ENCODE results near the gene DRC3.

DRC3 gene

GRCh38 chr17:17943281-17943984 lies 29.2 kb upstream of the DRC3 start:
- H3K27me3 ChIP-seq (ENCODE audit: insufficient read depth, low read length), result no peaks in the 10 kb centered on the region
- H3K9ac ChIP-seq (ENCODE audit: low read length), result no peak overlapping the region
- H2BK120ac ChIP-seq (ENCODE audit: insufficient read depth, low read length, poor library complexity), result no peak overlapping the region
- peak overlapping the region; percentile 4 for H3K14ac ChIP-seq (ENCODE audit: low read length)
- peak overlapping the region; percentile 4 for H2BK5ac ChIP-seq (ENCODE audit: low read depth, low read length, poor library complexity)
- DNase-seq, result peak in 1 of 2 donors; percentile 67
- H2BK12ac ChIP-seq (ENCODE audit: low read length), result no peak overlapping the region
- peak overlapping the region; percentile 5 for H3K27ac ChIP-seq (ENCODE audit: low read depth, low read length)
- no peaks in the 10 kb centered on the region for H3K79me2 ChIP-seq (ENCODE audit: control insufficient read depth, insufficient read depth, low read length, poor library complexity)
- no peak overlapping the region for H3K18ac ChIP-seq (ENCODE audit: low read length)
- H3K4me2 ChIP-seq (ENCODE audit: low read length), result no peak overlapping the region
- no peaks in the 10 kb centered on the region for H3K9me3 ChIP-seq (ENCODE audit: insufficient read depth, low read depth, low read length)
- H3K23ac ChIP-seq (ENCODE audit: low read length), result no peak overlapping the region
- H3K4me1 ChIP-seq (ENCODE audit: control insufficient read depth in 1 of 2, insufficient read depth in 2 of 2, low read length in 2 of 2), result peaks cover 22 to 35% of the 10 kb centered on the region in 2 experiments
- H4K8ac ChIP-seq (ENCODE audit: low read depth, low read length), result no peak overlapping the region
- H4K91ac ChIP-seq (ENCODE audit: low read depth, low read length), result no peak overlapping the region
- H3K79me1 ChIP-seq (ENCODE audit: low read length), result peaks cover 10% of the 10 kb centered on the region
- H3K4me3 ChIP-seq (ENCODE audit: low read depth, low read length), result no peak overlapping the region
- H4K12ac ChIP-seq (ENCODE audit: low read depth, low read length), result no peak overlapping the region
- H3K36me3 ChIP-seq (ENCODE audit: control insufficient read depth in 1 of 2, insufficient read depth in 2 of 2, low read length in 2 of 2), result no peaks in the 10 kb centered on the region
- no peak overlapping the region for H3K4ac ChIP-seq (ENCODE audit: low read depth, low read length)
- no peak overlapping the region for H2AFZ ChIP-seq (ENCODE audit: insufficient read depth, low read length, poor library complexity)
- no CpG with 5 or more reads among the region's 3 CpGs for WGBS (ENCODE audit: extremely low coverage, insufficient coverage, insufficient read length)
- H2AK5ac ChIP-seq (ENCODE audit: low read length), result no peak overlapping the region

GRCh38 chr17:17944242-17944641 lies 28.4 kb upstream of the DRC3 start:
- Histone ChIP-seq H2BK120ac (ENCODE audit: insufficient read depth, low read length, poor library complexity) (no peak overlapping the region), H3K9ac (ENCODE audit: low read length) (no peak overlapping the region), H3K27me3 (ENCODE audit: insufficient read depth, low read length) (no peaks in the 10 kb centered on the region), H2BK12ac (ENCODE audit: low read length) (no peak overlapping the region), H3K79me1 (ENCODE audit: low read length) (peaks cover 10% of the 10 kb centered on the region), H3K36me3 (ENCODE audit: control insufficient read depth in 1 of 2, insufficient read depth in 2 of 2, low read length in 2 of 2) (no peaks in the 10 kb centered on the region), H3K4ac (ENCODE audit: low read depth, low read length) (no peak overlapping the region), H3K23ac (ENCODE audit: low read length) (no peak overlapping the region), H4K91ac (ENCODE audit: low read depth, low read length) (no peak overlapping the region), H4K8ac (ENCODE audit: low read depth, low read length) (no peak overlapping the region), H3K27ac (ENCODE audit: low read depth, low read length) (no peak overlapping the region), H3K4me1 (ENCODE audit: control insufficient read depth in 1 of 2, insufficient read depth in 2 of 2, low read length in 2 of 2) (peaks cover 20 to 30% of the 10 kb centered on the region in 2 experiments), H2AFZ (ENCODE audit: insufficient read depth, low read length, poor library complexity) (no peak overlapping the region), H3K18ac (ENCODE audit: low read length) (no peak overlapping the region), H3K4me3 (ENCODE audit: low read depth, low read length) (no peak overlapping the region), H2BK5ac (ENCODE audit: low read depth, low read length, poor library complexity) (no peak overlapping the region), H2AK5ac (ENCODE audit: low read length) (no peak overlapping the region), H4K12ac (ENCODE audit: low read depth, low read length) (no peak overlapping the region), H3K14ac (ENCODE audit: low read length) (no peak overlapping the region), H3K4me2 (ENCODE audit: low read length) (no peak overlapping the region), H3K79me2 (ENCODE audit: control insufficient read depth, insufficient read depth, low read length, poor library complexity) (no peaks in the 10 kb centered on the region), H3K9me3 (ENCODE audit: insufficient read depth, low read depth, low read length) (no peaks in the 10 kb centered on the region)
- WGBS (ENCODE audit: extremely low coverage, insufficient coverage, insufficient read length), result no CpG with 5 or more reads among the region's 7 CpGs
- no peak for DNase-seq

- WGBS (ENCODE audit: extremely low coverage, insufficient coverage, insufficient read length), result no CpG with 5 or more reads among the region's 11 CpGs
- Histone ChIP-seq H3K23ac (ENCODE audit: low read length) (no peak overlapping the region), H2AFZ (ENCODE audit: insufficient read depth, low read length, poor library complexity) (no peak overlapping the region), H3K27me3 (ENCODE audit: insufficient read depth, low read length) (no peaks in the 10 kb centered on the region), H3K18ac (ENCODE audit: low read length) (no peak overlapping the region), H3K36me3 (ENCODE audit: control insufficient read depth in 1 of 2, insufficient read depth in 2 of 2, low read length in 2 of 2) (no peaks in the 10 kb centered on the region), H3K9me3 (ENCODE audit: insufficient read depth, low read depth, low read length) (no peaks in the 10 kb centered on the region), H3K9ac (ENCODE audit: low read length) (no peak overlapping the region), H2AK5ac (ENCODE audit: low read length) (no peak overlapping the region), H3K14ac (ENCODE audit: low read length) (no peak overlapping the region), H2BK120ac (ENCODE audit: insufficient read depth, low read length, poor library complexity) (no peak overlapping the region), H4K91ac (ENCODE audit: low read depth, low read length) (no peak overlapping the region), H3K4me3 (ENCODE audit: low read depth, low read length) (no peak overlapping the region), H2BK5ac (ENCODE audit: low read depth, low read length, poor library complexity) (no peak overlapping the region), H3K79me1 (ENCODE audit: low read length) (peaks cover 10% of the 10 kb centered on the region), H3K4me2 (ENCODE audit: low read length) (no peak overlapping the region), H3K79me2 (ENCODE audit: control insufficient read depth, insufficient read depth, low read length, poor library complexity) (no peaks in the 10 kb centered on the region), H3K4me1 (ENCODE audit: control insufficient read depth in 1 of 2, insufficient read depth in 2 of 2, low read length in 2 of 2) (peaks cover 20 to 30% of the 10 kb centered on the region in 2 experiments), H3K4ac (ENCODE audit: low read depth, low read length) (no peak overlapping the region), H4K8ac (ENCODE audit: low read depth, low read length) (no peak overlapping the region), H3K27ac (ENCODE audit: low read depth, low read length) (no peak overlapping the region), H2BK12ac (ENCODE audit: low read length) (no peak overlapping the region), H4K12ac (ENCODE audit: low read depth, low read length) (no peak overlapping the region)
- DNase-seq, result no peak
These were observed 27.9 kb upstream of the DRC3 start for GRCh38 chr17:17944743-17945142.

GRCh38 chr17:17946093-17946492 lies 26.6 kb upstream of the DRC3 start:
- H3K4me2 ChIP-seq (ENCODE audit: low read length), result no peak overlapping the region
- H3K27me3 ChIP-seq (ENCODE audit: insufficient read depth, low read length), result no peaks in the 10 kb centered on the region
- H3K9ac ChIP-seq (ENCODE audit: low read length), result no peak overlapping the region
- H2BK120ac ChIP-seq (ENCODE audit: insufficient read depth, low read length, poor library complexity), result no peak overlapping the region
- H3K23ac ChIP-seq (ENCODE audit: low read length), result no peak overlapping the region
- no peak overlapping the region for H3K4ac ChIP-seq (ENCODE audit: low read depth, low read length)
- H3K79me1 ChIP-seq (ENCODE audit: low read length), result peaks cover 8% of the 10 kb centered on the region
- H4K91ac ChIP-seq (ENCODE audit: low read depth, low read length), result no peak overlapping the region
- no peak overlapping the region for H3K18ac ChIP-seq (ENCODE audit: low read length)
- no peak overlapping the region for H4K12ac ChIP-seq (ENCODE audit: low read depth, low read length)
- no peak overlapping the region for H3K27ac ChIP-seq (ENCODE audit: low read depth, low read length)
- no peak overlapping the region for H2AK5ac ChIP-seq (ENCODE audit: low read length)
- no peak overlapping the region for H2AFZ ChIP-seq (ENCODE audit: insufficient read depth, low read length, poor library complexity)
- H3K4me3 ChIP-seq (ENCODE audit: low read depth, low read length), result no peak overlapping the region
- H3K4me1 ChIP-seq (ENCODE audit: control insufficient read depth in 1 of 2, insufficient read depth in 2 of 2, low read length in 2 of 2), result peaks cover 19 to 25% of the 10 kb centered on the region in 2 experiments
- H3K14ac ChIP-seq (ENCODE audit: low read length), result no peak overlapping the region
- no peak for DNase-seq
- no peaks in the 10 kb centered on the region for H3K9me3 ChIP-seq (ENCODE audit: insufficient read depth, low read depth, low read length)
- H3K36me3 ChIP-seq (ENCODE audit: control insufficient read depth in 1 of 2, insufficient read depth in 2 of 2, low read length in 2 of 2), result no peaks in the 10 kb centered on the region
- no peak overlapping the region for H2BK5ac ChIP-seq (ENCODE audit: low read depth, low read length, poor library complexity)
- H3K79me2 ChIP-seq (ENCODE audit: control insufficient read depth, insufficient read depth, low read length, poor library complexity), result peaks cover 3% of the 10 kb centered on the region
- H4K8ac ChIP-seq (ENCODE audit: low read depth, low read length), result no peak overlapping the region
- H2BK12ac ChIP-seq (ENCODE audit: low read length), result no peak overlapping the region
- WGBS (ENCODE audit: extremely low coverage, insufficient coverage, insufficient read length), result no CpG with 5 or more reads among the region's 3 CpGs

All from trophoblast cell (in vitro differentiated cells and primary cell).